Lung (tissue), 12 donors: Measurements from ENCODE around the gene ZNF385C. TPM values are rescaled to one million over a fixed set of nuclear protein-coding genes. Genes with fewer than 3 reads are reported as not detected.

Experiments
- ATAC-seq: fragments of 200-7000 bp; cut with Tn5 transposase; one replicate; pipeline ENCODE4 v1.9.1; 2020; ENCODE audit warnings: moderate number of reproducible peaks; ENCODE audit not compliant: insufficient read depth, low FRiP score
- DNase-seq, 3 donors: peaks; one replicate each; pipeline ENCODE4 v3.0.0-alpha.2; 2013 to 2017
- H3K27ac ChIP-seq, 2 donors: one replicate each; pipeline ENCODE4 v1.5.1; 2013; ENCODE audit warnings: mild to moderate bottlenecking in 2 of 2, moderate library complexity in 2 of 2, control low read depth in 1 of 2, inconsistent platforms in 1 of 2, low read depth in 1 of 2, low read length in 1 of 2
- H3K27me3 ChIP-seq, 3 donors: one replicate each; pipeline ENCODE4 v1.5.1; 2013; ENCODE audit warnings: low read length in 2 of 3; ENCODE audit not compliant: control insufficient read depth in 3 of 3, insufficient read depth in 3 of 3
- H3K36me3 ChIP-seq, 4 donors: one replicate each; pipeline ENCODE4 v1.5.1; 2013; ENCODE audit warnings: low read length in 4 of 4, mild to moderate bottlenecking in 1 of 4, moderate library complexity in 1 of 4; ENCODE audit not compliant: control insufficient read depth in 4 of 4, insufficient read depth in 4 of 4
- H3K4me1 ChIP-seq, 5 donors: one replicate each; pipeline ENCODE4 v1.5.1; 2013; ENCODE audit warnings: low read length in 5 of 5, mild to moderate bottlenecking in 2 of 5, moderate library complexity in 1 of 5; ENCODE audit not compliant: control insufficient read depth in 5 of 5, insufficient read depth in 5 of 5
- H3K4me3 ChIP-seq: one replicate; pipeline ENCODE4 v1.5.1; 2013; ENCODE audit warnings: mild to moderate bottlenecking, control low read depth, moderate library complexity
- H3K9ac ChIP-seq, 2 donors: one replicate each; pipeline ENCODE4 v1.5.1; 2013; ENCODE audit warnings: low read length in 2 of 2, control low read depth in 1 of 2; ENCODE audit not compliant: insufficient read depth in 1 of 2
- H3K9me3 ChIP-seq, 4 donors: one replicate each; pipeline ENCODE4 v1.5.1; 2013; ENCODE audit warnings: low read length in 3 of 4, mild to moderate bottlenecking in 1 of 4, moderate library complexity in 1 of 4; ENCODE audit not compliant: control insufficient read depth in 4 of 4, insufficient read depth in 3 of 4
- WGBS, 2 donors: extraction: QIAGEN DNeasy Blood & Tissue Kit; methylation state at CpG; one replicate each; pipeline ENCODE4 v1.1.7; 2013; 5-methylcytosine and 5-hydroxymethylcytosine counted together
- polyA plus RNA-seq, 2 donors: library from polyadenylated mRNA; stranded (reverse); fragments of 200-250 nt; gene quantifications; one replicate each; pipeline ENCODE4 v1.2.1, GENCODE V29; 2013
- total RNA-seq, 2 donors: library from RNA; depleted of rRNA in 1 of 2; stranded (reverse); fragments of >200 nt in 1 of 2; gene quantifications; one replicate each; pipeline ENCODE4 v1.2.1, GENCODE V29; 2014 to 2021
- TF ChIP-seq, protein P1 (sequence below): IDR thresholded peaks from 2 replicates; pipeline ENCODE4 v1.5.1; 2012; ENCODE audit warnings: mild to moderate bottlenecking; ENCODE audit errors: control extremely low read depth, extremely low read depth
- donor health status: control.
- donor health status: control.
- donor health status: Bipolar disorder and iron deficiency.
- donor health status: healthy.
- donor health status: DM: yes; HTN: yes; CAD: no.

The ZNF385C gene
- total and polyA plus RNA-seq, 4 donors, result 0.14 to 0.57 (median 0.37) TPM

DNA sequence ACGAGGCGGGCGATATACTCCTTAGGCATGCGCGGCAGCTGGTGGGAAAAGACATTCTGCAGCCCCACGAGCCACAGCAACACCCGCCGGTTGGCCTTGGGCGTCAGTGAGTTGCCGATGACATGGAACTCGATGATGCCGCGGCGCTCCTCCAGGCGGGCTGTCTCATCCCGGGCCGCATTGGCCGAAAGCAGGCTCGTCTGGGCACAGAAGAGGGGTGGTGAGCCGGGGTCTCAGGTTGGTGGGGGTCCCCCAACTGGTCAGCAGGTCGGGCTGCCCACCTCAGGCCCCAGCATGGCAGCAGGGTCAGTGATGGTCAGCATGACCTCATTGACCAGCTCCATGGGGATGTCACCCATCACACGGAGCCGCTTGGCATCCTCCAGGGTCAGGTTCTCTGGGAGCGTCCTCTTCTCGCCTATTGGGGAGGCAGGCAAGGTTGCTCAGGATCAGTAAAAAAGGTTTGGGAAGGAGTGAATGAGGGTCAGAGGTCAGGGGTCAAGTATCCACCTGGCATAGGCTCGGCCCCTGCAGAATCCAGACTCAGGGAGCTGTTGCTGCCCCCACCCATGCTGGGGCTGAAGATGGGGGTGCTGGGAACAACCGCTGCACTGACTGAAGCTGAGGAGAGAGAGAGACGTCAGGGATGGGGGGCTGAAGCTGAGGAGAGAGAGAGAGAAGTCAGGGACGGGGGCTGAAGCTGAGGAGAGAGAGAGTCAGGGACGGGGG is 19.3 kb upstream of the ZNF385C start:
- Histone ChIP-seq H3K4me3 (no peak overlapping the region), H3K27ac (no peak overlapping the region), H3K36me3 (peaks cover 0 to 22% (median 15%) of the 10 kb centered on the region in 4 donors), H3K9ac (no peak overlapping the region), H3K9me3 (no peaks in the 10 kb centered on the region), H3K4me1 (peaks cover 2 to 18% (median 8%) of the 10 kb centered on the region in 5 donors), H3K27me3 (no peaks in the 10 kb centered on the region)
- WGBS, 2 donors, result 89 to 92% methylated on average over 29 to 30 of the region's 30 CpGs
- no peak for DNase-seq
- ATAC-seq, result no peak
- TF ChIP-seq, protein P1, sequence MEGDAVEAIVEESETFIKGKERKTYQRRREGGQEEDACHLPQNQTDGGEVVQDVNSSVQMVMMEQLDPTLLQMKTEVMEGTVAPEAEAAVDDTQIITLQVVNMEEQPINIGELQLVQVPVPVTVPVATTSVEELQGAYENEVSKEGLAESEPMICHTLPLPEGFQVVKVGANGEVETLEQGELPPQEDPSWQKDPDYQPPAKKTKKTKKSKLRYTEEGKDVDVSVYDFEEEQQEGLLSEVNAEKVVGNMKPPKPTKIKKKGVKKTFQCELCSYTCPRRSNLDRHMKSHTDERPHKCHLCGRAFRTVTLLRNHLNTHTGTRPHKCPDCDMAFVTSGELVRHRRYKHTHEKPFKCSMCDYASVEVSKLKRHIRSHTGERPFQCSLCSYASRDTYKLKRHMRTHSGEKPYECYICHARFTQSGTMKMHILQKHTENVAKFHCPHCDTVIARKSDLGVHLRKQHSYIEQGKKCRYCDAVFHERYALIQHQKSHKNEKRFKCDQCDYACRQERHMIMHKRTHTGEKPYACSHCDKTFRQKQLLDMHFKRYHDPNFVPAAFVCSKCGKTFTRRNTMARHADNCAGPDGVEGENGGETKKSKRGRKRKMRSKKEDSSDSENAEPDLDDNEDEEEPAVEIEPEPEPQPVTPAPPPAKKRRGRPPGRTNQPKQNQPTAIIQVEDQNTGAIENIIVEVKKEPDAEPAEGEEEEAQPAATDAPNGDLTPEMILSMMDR, result no peak

DNA sequence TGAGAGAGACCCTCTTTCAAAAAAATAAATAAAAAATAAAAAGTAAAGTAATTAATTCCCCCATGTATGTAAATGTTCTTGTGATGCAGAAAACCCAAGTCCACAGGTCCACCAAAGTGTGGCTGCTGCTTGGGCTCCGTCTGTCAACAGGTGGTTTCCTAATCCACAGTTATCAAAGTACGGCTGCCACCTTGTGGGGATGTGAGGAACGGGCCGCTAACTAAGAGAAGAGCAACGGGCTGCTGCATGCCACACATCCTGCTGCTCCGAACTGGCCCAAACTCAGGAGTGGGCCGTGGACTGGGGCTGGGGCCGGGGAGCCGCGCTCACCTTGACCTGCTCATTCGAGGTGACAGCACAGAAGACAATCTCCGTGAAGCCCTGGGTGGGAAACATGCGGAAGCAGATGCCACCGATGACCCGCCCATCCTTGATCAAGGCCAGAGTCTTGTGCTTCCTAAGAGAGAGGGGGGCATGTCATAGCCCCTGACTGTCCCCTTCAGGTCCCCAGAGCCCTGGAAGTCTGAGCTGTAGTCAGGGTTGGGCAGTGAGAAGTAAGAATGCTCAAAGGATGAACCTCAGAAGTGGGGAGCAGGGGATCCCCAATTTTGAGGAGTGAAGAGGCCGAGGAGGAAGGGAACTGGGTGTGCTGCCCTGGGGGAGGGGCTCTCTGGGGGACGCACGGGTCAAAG is 18.6 kb upstream of the ZNF385C start:
- 38 to 44% methylated on average over 18 of the region's 18 CpGs for WGBS, 2 donors
- Histone ChIP-seq H3K9ac (no peak overlapping the region), H3K4me3 (no peak overlapping the region), H3K36me3 (peaks cover 0 to 22% (median 15%) of the 10 kb centered on the region in 4 donors), H3K27ac (no peak overlapping the region), H3K4me1 (peaks cover 2 to 21% (median 6%) of the 10 kb centered on the region in 5 donors), H3K27me3 (no peaks in the 10 kb centered on the region), H3K9me3 (no peaks in the 10 kb centered on the region)
- DNase-seq, result peak; percentile 79 to 84 (median 82)
- ATAC-seq, result no peak
- TF ChIP-seq, protein P1, result peak; percentile 85

DNA sequence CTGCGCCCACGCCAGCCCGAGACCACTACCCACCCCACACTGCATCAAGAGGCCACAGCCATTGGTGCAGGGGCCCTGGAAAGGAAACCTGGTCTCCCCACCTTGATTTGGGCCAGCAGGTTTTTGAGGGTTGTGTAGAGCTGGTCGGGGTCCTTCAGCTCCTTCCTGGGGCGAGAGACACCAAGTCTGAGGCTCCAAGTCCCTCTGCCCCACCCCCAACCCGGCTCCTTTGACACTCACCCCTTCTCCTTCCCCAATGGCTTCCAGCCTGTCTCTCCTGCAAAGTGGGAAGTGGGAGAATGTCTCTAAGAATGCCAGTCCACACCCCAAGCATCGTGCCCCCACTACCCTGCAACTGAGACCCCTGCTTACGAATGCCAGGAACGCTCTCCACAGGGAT is 15.8 kb upstream of the ZNF385C start:
- Histone ChIP-seq H3K4me3 (no peak overlapping the region), H3K27me3 (no peaks in the 10 kb centered on the region), H3K9ac (no peak overlapping the region), H3K4me1 (peaks cover 0 to 17% (median 6%) of the 10 kb centered on the region in 5 donors), H3K36me3 (peaks cover 0 to 22% (median 14%) of the 10 kb centered on the region in 4 donors), H3K9me3 (no peaks in the 10 kb centered on the region), H3K27ac (no peak overlapping the region)
- TF ChIP-seq, protein P1, result no peak
- 93 to 97% methylated on average over 9 of the region's 9 CpGs for WGBS, 2 donors
- ATAC-seq (no peak), DNase-seq (no peak)
